Natural killer cell (primary cell): Measurements from ENCODE around the gene DMRTB1. TPM values are rescaled to one million over a fixed set of nuclear protein-coding genes. Genes with fewer than 3 reads are reported as not detected.

ENCODE experiments used
- ATAC-seq, 3 donors: fragments of 150-1000 bp in 2 of 3; fragments of 200-7000 bp in 1 of 3; cut with Tn5 transposase; 1 replicate in 1 of 3; 2 replicates in 2 of 3; pipeline ENCODE4 v1.10.0; 2021; ENCODE audit warnings: mild to moderate bottlenecking in 2 of 3, moderate library complexity in 2 of 3
- DNase-seq, 2 donors: peaks; one replicate each; pipeline versions ENCODE4 v3.0.0 to v3.0.0-alpha.2; 2013 to 2021; ENCODE audit warnings: mixed read lengths in 1 of 2
- H3K27ac ChIP-seq: one replicate; pipeline ENCODE4 v1.5.1; 2013; ENCODE audit warnings: mild to moderate bottlenecking, low read length
- H3K27me3 ChIP-seq: one replicate; pipeline ENCODE4 v1.6.1; 2013; ENCODE audit warnings: low read length; ENCODE audit not compliant: control insufficient read depth, insufficient read depth
- H3K36me3 ChIP-seq: one replicate; pipeline ENCODE4 v1.6.1; 2013; ENCODE audit warnings: low read length; ENCODE audit not compliant: control insufficient read depth, insufficient read depth
- H3K4me1 ChIP-seq: one replicate; pipeline ENCODE4 v1.6.1; 2013; ENCODE audit warnings: low read length; ENCODE audit not compliant: control insufficient read depth, insufficient read depth
- H3K4me3 ChIP-seq: one replicate; pipeline ENCODE4 v1.5.1; 2013; ENCODE audit warnings: low read length
- H3K9me3 ChIP-seq: one replicate; pipeline ENCODE4 v1.6.1; 2013; ENCODE audit warnings: low read length; ENCODE audit not compliant: control insufficient read depth, insufficient read depth
- H3K27ac Mint-ChIP-seq, 2 donors: one replicate each; pipeline ENCODE4 v1.8.0; 2022; ENCODE audit warnings: mild to moderate bottlenecking in 2 of 2, mixed read lengths in 2 of 2, moderate library complexity in 1 of 2
- H3K27me3 Mint-ChIP-seq, 2 donors: one replicate each; pipeline ENCODE4 v1.8.0; 2022; ENCODE audit warnings: low read depth in 2 of 2, mixed read lengths in 2 of 2
- H3K36me3 Mint-ChIP-seq: one replicate; pipeline ENCODE4 v1.8.0; 2022; ENCODE audit warnings: mixed read lengths
- H3K4me1 Mint-ChIP-seq, 2 donors: one replicate each; pipeline ENCODE4 v1.8.0; 2022; ENCODE audit warnings: mixed read lengths in 2 of 2
- H3K4me3 Mint-ChIP-seq: one replicate; pipeline ENCODE4 v1.8.0; 2022; ENCODE audit warnings: mild to moderate bottlenecking, moderate library complexity, mixed read lengths
- H3K9me3 Mint-ChIP-seq, 2 donors: one replicate each; pipeline ENCODE4 v1.8.0; 2022; ENCODE audit warnings: mixed read lengths in 2 of 2
- WGBS: methylation state at CpG from one replicate; pipeline ENCODE4 v1.1.7; 2013; ENCODE audit warnings: missing lambda C conversion rate; ENCODE audit not compliant: insufficient coverage; 5-methylcytosine and 5-hydroxymethylcytosine counted together
- intact Hi-C: fragments of 100-400 bp; cut with micrococcal nuclease; formaldehyde crosslinking; loops from one replicate; pipeline ENCODE4 v1.14.2; 2022
- total RNA-seq, 4 donors: library from RNA; stranded (reverse); fragments of 120-200 nt in 1 of 4; gene quantifications; one replicate each; pipeline versions ENCODE4 v1.2.3 to v1.2.4, GENCODE V29; 2013 to 2022
- TF ChIP-seq, protein P1 (sequence below): fragments of 200-600 bp; IDR thresholded peaks from one replicate; pipeline ENCODE4 v1.8.0; 2022; ENCODE audit warnings: antibody characterized with exemption

The DMRTB1 gene
- total RNA-seq, 3 donors from 2014 or later (not counting 1 experiment from before 2014, with no cell fraction given): not detected

GRCh38 chr1:53460666-53461322, 1.6 kb downstream of the DMRTB1 start:
- Histone ChIP-seq H3K4me1 (peaks cover 3% of the 10 kb centered on the region), H3K36me3 (no peaks in the 10 kb centered on the region), H3K27ac (no peak overlapping the region), H3K9me3 (no peaks in the 10 kb centered on the region), H3K27me3 (no peaks in the 10 kb centered on the region), H3K4me3 (no peak overlapping the region)
- H3K4me3 Mint-ChIP-seq: no peak overlapping the region
- ATAC-seq: no peak
- H3K27ac Mint-ChIP-seq: no peak overlapping the region
- WGBS: 93% methylated on average over 29 of the region's 29 CpGs
- TF ChIP-seq, protein P1, sequence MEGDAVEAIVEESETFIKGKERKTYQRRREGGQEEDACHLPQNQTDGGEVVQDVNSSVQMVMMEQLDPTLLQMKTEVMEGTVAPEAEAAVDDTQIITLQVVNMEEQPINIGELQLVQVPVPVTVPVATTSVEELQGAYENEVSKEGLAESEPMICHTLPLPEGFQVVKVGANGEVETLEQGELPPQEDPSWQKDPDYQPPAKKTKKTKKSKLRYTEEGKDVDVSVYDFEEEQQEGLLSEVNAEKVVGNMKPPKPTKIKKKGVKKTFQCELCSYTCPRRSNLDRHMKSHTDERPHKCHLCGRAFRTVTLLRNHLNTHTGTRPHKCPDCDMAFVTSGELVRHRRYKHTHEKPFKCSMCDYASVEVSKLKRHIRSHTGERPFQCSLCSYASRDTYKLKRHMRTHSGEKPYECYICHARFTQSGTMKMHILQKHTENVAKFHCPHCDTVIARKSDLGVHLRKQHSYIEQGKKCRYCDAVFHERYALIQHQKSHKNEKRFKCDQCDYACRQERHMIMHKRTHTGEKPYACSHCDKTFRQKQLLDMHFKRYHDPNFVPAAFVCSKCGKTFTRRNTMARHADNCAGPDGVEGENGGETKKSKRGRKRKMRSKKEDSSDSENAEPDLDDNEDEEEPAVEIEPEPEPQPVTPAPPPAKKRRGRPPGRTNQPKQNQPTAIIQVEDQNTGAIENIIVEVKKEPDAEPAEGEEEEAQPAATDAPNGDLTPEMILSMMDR: no peak
- intact Hi-C loops: no loop called here
- H3K36me3 Mint-ChIP-seq: no peaks in the 10 kb centered on the region
- no peaks in the 10 kb centered on the region for H3K4me1 Mint-ChIP-seq
- no peak for DNase-seq
- no peaks in the 10 kb centered on the region for H3K9me3 Mint-ChIP-seq
- H3K27me3 Mint-ChIP-seq: no peaks in the 10 kb centered on the region

GRCh38 chr1:53461323-53462044, 2.3 kb downstream of the DMRTB1 start:
- Histone ChIP-seq H3K27ac (no peak overlapping the region), H3K4me1 (peaks cover 3% of the 10 kb centered on the region), H3K9me3 (no peaks in the 10 kb centered on the region), H3K4me3 (no peak overlapping the region), H3K36me3 (no peaks in the 10 kb centered on the region), H3K27me3 (no peaks in the 10 kb centered on the region)
- Mint-ChIP-seq H3K4me3 (no peak overlapping the region), H3K36me3 (no peaks in the 10 kb centered on the region), H3K9me3 (no peaks in the 10 kb centered on the region), H3K4me1 (no peaks in the 10 kb centered on the region), H3K27me3 (no peaks in the 10 kb centered on the region), H3K27ac (no peak overlapping the region)
- WGBS: 91% methylated on average over 25 of the region's 25 CpGs
- ATAC-seq (no peak), DNase-seq (no peak)
- intact Hi-C loops: no loop called here
- TF ChIP-seq, protein P1: no peak

DNA sequence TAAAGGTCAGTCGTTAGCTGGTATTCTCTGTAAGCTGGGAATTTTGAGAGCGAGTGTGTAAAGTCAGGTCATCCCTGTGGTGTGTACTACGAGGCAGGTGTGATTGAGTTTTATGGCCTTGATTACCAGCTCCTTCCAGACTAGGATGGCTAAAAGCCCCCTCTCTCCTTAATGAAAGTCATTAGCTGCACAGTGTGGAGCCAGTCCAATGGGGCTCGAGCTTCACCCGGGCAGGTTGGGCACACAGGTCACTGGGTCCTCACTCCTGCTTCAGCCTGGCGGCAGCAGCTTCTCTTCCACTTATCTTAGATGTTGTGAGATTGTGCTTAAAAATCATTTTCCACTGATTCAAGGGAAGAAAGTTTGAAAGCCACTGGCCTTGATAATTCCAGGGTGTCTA, 3.0 kb downstream of the DMRTB1 start:
- intact Hi-C loops: no loop called here
- Histone ChIP-seq H3K27me3 (no peaks in the 10 kb centered on the region), H3K4me1 (peaks cover 3% of the 10 kb centered on the region), H3K36me3 (no peaks in the 10 kb centered on the region), H3K4me3 (no peak overlapping the region), H3K27ac (no peak overlapping the region), H3K9me3 (no peaks in the 10 kb centered on the region)
- TF ChIP-seq, protein P1: no peak
- Mint-ChIP-seq H3K9me3 (no peaks in the 10 kb centered on the region), H3K27me3 (no peaks in the 10 kb centered on the region), H3K4me3 (no peak overlapping the region), H3K4me1 (no peaks in the 10 kb centered on the region), H3K36me3 (no peaks in the 10 kb centered on the region), H3K27ac (no peak overlapping the region)
- WGBS: 90% methylated on average over 6 of the region's 6 CpGs
- no peak for DNase-seq
- no peak for ATAC-seq
